HUDEP-2 (cell line): Measurements from ENCODE around the gene LRCH2.
"Not testable (repeated sequence)": the region's sequence is repeated elsewhere in the genome, so short reads cannot be mapped to it uniquely, and the experiment has no call there.

Experiments used
- DNase-seq, 76 experiments: peaks; one replicate each; lab custom pipeline; 2025; ENCODE audit not compliant: unreplicated experiment in 76 of 76; lab: John Stamatoyannopoulos, UW

The LRCH2 gene, protein sequence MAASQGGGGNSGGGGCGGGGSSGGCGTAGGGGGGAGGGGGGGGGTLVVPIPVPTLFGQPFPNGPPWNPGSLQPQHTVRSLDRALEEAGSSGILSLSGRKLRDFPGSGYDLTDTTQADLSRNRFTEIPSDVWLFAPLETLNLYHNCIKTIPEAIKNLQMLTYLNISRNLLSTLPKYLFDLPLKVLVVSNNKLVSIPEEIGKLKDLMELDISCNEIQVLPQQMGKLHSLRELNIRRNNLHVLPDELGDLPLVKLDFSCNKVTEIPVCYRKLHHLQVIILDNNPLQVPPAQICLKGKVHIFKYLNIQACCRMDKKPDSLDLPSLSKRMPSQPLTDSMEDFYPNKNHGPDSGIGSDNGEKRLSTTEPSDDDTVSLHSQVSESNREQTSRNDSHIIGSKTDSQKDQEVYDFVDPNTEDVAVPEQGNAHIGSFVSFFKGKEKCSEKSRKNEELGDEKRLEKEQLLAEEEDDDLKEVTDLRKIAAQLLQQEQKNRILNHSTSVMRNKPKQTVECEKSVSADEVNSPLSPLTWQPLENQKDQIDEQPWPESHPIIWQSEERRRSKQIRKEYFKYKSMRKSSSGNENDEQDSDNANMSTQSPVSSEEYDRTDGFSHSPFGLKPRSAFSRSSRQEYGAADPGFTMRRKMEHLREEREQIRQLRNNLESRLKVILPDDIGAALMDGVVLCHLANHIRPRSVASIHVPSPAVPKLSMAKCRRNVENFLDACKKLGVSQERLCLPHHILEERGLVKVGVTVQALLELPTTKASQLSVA

DNA sequence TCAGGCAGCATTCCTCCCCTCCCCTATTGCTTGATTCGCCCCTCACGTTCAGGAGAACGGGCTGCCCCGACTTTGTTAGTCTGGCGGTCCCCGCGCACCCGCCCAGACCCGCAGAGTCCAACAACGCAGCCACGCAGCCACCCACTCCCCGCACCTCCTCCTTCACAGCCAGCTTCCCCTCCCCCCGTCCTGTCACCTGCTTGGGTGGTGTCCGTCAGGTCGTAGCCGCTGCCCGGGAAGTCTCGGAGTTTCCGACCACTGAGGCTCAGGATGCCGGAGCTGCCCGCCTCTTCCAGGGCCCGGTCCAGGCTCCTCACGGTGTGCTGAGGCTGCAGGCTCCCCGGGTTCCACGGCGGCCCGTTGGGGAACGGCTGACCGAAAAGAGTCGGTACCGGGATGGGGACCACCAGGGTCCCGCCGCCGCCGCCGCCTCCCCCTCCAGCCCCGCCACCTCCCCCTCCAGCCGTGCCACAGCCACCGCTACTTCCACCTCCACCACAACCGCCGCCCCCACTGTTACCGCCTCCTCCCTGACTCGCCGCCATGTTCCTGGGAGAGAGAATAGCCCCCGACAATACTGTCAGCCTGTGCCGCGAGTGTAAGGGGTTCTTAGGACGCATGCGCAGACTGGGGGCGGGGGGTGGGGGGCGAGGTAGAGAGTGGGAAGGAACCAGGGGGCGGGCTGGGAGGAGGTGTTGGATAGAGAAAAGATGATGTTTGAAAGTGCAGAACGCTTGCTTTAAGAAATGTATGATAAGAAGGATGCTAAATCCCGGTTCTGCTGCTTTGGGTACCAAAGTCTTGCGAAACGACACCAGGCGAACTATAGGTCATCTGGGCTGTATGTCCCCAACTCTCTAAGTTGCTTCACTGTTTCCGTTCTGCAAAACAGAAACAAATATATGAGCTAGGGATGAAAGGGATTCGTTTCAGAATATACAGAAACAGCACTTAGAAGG is at the start of gene LRCH2:
Gene LRCH2 (minus strand): TSS at position 600 of the 959 bp plus-strand sequence. CDS start 55 bp downstream, at position 545.
- no peak for DNase-seq

DNA sequence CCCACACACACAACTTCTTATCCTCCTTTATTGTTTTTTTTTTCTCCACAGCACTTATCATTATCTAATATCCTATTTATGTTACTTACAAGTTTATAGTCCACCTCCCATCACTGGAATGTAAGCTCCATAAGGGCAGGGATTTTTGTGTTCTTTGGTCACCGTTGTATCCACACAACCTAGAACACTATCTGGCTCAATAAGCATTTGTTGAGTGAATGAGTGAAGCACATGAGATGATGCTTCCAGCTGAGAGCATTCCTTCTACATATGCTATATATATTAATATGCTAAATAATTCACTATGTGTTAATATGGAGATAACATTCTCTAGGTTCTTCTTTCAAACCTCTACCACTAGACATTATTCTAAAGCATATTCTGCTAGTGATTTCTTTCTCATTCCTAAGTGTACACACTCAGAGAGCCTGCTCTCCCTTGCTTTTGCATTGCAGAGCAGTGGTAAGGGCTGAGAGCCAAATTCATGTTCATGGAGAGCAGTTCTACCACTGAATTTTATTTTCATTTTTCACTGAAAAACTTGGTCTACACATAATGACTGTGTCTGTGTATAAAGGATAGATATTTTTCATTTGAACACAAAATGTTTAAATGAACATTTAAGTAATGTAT is 35.3 kb upstream of the LRCH2 start:
- DNase-seq: no peak

- DNase-seq: peak in 1 of 76 experiments; percentile 0
These were observed 34.5 kb upstream of the LRCH2 start for GRCh38 chrX:115268421-115268820.

DNA sequence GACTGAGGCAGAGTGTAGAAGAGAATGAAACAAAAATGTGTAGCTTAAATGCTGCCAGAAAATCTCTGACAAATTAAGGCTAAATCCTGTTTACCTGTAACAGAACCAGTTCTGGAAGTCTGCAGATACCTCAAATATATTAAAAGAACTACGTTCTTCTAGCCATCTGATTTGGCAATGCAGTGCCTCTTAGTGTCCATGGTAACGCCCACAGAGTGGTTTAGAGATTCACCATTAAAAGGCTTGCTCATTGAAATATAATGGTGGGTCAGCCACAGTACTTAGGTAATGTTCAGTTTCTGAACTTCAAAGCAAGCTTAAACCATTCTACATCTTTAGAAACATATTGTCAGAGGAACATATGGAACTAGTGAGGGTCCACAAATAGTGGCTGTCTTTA is 32.4 kb upstream of the LRCH2 start:
- DNase-seq: no peak

DNA sequence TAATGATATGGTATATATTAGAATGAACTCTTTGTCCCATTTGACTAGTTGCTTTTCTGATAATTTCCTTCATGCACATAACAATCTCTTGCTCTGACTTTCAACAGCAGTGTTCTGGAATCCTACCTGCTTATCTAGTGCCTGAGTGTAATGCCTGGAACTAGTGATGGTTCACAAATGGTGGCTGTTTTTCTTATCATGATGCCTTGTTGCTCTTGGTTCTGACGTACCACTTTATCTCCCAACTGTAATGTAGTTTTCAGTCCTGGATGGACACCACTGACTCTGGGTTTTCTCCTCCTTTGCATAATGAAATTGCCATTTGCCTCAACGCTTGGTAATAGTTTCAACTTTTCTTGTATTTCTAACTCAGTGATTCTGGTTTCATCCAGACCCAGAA is 30.1 kb upstream of the LRCH2 start:
- DNase-seq: peak in 1 of 76 experiments; percentile 0

GRCh38 chrX:115261148-115261547 is 27.3 kb upstream of the LRCH2 start:
- DNase-seq: no peak

- DNase-seq: no peak
These were observed 26.4 kb upstream of the LRCH2 start for GRCh38 chrX:115260330-115260729.

DNA sequence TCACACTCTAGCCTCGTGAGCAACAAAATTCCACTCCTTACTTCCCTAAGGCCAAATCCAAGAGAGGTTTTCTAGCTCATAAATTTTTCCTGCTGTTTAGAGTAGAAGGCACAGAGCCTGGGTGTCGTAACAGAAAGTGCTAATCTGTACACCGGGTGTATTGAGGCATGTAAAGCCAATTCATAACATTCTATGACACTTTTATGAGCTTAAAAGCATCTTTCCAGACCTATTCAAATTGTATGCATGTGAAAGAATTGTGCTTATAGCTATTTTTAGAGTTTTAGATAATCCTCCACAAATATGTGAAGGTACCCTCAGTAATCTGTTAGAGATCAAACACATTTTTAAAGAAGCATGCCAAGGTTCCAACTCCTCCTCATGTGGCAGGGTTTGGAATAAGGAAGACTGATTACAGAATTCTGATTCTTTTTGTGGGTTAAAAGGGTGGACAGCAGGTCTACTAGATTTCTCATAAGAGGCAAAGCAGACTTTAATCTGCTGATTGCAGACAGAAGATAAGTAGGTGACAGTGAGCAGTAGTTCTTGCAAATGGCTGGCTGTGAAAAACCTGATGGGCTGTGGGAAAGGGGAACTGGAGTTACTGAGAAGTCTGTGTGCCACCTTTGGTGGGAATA is 25.5 kb upstream of the LRCH2 start:
- peak in 15 of 76 experiments; percentile 0 to 45 (median 1) for DNase-seq

- DNase-seq: no peak
These were observed 23.8 kb upstream of the LRCH2 start for GRCh38 chrX:115257711-115258110.

GRCh38 chrX:115255003-115255402 is 21.1 kb upstream of the LRCH2 start:
- no peak for DNase-seq

DNA sequence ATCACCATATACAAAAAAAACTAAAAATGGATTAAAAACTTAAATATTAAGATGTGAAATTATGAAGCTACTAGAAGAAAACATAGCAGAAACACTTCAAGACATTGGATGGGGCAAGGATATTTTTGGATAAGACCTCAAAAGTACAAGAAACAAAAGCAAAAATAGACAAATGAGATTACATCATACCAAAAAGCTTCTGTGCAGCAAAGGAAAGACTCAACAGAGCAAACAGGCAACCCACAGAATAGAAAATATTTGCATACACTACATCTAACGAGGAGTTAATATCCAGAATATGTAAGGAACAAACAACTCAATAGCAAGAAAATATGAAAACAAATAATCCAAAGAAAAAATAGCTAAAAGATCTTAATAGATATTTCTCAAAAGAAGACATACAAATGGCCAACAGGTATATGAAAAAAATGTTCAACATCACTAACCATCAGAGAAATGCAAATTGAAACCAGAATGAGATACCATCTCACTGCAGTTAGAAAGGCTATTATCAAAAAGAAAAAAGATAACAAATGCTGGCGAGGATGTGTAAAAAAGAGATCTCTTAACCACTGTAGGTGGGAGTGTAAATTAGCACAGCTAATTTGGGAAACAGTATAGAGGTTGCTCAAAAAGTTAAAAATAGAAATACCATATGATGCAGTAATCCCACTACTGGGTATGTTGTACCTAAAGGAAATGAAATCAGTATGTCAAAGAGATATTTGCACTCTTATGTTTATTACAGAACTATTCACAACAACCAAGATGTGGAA is 17.8 kb upstream of the LRCH2 start:
- no peak for DNase-seq

DNA sequence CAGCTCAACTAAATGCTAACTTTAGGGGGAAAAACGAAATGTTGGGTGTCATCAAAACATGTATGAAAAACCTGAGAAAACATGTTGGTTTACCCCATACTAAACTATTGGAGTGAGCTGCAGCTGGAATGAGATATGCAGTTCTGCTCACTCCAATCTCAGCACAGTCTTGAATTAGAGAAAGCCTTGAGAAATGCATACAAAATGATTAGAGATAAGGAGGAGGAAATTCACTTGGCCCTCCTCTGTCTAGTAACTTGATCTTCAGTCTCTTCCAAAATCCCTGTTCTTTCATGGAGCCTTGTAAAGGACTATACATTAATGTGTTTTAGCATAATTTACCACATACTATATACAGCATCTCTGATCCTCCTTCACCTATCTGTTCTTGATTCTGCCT is 3.2 kb upstream of the LRCH2 start:
- DNase-seq: no peak

GRCh38 chrX:115236560-115236959 is 2.7 kb upstream of the LRCH2 start:
- no peak for DNase-seq

GRCh38 chrX:115234461-115234860 is 565 bp upstream of the LRCH2 start:
- DNase-seq: no peak

DNA sequence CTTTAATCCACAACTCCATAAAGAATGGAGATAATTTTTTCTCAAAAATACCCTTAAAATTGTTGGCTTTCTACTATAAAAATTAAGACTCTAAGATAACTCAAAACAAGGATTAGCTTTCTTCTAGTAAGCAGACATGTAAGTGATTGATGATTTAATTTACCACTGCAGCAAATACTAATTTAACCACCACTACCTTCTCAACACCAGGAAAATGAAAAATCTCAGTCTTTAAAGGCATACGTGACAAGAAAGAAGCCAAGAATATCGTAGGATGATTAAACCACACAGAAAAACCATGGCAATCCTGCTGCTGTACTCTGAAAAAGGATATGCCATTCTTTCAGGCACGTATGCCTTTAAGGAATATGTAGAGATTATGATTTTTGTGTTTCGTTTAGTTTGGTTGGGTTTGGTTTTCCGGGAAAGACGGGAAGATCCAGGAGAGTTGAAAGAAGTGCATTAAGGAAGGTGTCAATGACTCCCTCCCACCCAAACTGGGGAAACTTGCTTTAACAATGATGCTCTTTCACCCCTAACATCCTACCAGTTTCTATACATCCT is 881 bp downstream of the LRCH2 start:
- DNase-seq: no peak

DNA sequence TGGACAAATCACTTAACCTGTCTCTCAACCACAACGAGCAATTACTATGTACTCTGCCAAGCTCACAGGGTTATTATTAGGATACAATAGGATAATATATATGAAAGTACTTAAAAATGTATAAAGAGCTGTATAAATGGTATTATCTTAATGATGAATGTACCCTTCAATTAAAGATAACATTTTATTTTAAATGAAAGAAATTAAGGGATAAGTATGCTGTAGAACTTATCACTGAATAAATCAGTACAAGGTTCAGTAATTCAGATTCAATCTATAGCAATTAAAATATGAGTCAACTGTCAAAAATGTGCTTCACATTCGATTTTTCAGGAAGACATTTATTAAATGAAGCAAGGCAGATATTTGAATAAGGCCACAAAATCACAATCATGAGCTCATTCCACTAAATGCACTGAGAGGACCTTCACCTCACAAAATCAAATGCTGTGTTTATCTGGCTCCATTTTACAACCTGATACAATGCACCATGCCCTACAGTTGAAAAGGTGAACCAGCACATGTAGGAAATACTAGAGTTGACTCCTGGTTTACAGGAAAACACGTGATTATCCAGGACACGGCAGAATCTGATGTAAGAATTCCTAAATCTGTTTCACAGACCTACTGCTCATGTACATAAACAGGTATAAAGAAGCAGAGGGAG is 4.4 kb downstream of the LRCH2 start:
- no peak for DNase-seq

GRCh38 chrX:115226929-115227328 is 7.0 kb downstream of the LRCH2 start:
- peak in 12 of 76 experiments; percentile 0 to 25 (median 2) for DNase-seq

DNA sequence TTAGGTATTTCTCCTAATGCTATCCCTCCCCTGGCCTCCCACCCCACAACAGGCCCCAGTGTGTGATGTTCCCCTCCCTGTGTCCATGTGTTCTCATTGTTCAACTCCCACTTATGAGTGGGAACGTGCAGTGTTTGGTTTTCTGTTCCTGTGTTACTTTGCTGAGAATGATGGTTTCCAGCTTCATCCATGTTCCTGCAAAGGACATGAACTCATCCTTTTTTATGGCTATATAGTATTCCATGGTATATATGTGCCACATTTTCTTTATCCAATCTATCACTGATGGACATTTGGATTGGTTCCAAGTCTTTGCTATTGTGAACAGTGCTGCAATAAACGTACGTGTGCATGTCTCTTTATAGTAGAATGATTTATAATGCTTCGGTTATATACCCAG is 16.6 kb downstream of the LRCH2 start:
- not testable (repeated sequence) for DNase-seq
